HG03175 (cell line): ENCODE data around the gene SLC26A6.

Experiments used
- ATAC-seq: cut with Tn5 transposase; IDR thresholded peaks from one replicate; pipeline ENCODE4 v1.9.1; 2021; ENCODE audit warnings: mild to moderate bottlenecking, moderate library complexity; ENCODE audit not compliant: unreplicated experiment

The SLC26A6 gene, protein sequence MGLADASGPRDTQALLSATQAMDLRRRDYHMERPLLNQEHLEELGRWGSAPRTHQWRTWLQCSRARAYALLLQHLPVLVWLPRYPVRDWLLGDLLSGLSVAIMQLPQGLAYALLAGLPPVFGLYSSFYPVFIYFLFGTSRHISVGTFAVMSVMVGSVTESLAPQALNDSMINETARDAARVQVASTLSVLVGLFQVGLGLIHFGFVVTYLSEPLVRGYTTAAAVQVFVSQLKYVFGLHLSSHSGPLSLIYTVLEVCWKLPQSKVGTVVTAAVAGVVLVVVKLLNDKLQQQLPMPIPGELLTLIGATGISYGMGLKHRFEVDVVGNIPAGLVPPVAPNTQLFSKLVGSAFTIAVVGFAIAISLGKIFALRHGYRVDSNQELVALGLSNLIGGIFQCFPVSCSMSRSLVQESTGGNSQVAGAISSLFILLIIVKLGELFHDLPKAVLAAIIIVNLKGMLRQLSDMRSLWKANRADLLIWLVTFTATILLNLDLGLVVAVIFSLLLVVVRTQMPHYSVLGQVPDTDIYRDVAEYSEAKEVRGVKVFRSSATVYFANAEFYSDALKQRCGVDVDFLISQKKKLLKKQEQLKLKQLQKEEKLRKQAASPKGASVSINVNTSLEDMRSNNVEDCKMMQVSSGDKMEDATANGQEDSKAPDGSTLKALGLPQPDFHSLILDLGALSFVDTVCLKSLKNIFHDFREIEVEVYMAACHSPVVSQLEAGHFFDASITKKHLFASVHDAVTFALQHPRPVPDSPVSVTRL

DNA sequence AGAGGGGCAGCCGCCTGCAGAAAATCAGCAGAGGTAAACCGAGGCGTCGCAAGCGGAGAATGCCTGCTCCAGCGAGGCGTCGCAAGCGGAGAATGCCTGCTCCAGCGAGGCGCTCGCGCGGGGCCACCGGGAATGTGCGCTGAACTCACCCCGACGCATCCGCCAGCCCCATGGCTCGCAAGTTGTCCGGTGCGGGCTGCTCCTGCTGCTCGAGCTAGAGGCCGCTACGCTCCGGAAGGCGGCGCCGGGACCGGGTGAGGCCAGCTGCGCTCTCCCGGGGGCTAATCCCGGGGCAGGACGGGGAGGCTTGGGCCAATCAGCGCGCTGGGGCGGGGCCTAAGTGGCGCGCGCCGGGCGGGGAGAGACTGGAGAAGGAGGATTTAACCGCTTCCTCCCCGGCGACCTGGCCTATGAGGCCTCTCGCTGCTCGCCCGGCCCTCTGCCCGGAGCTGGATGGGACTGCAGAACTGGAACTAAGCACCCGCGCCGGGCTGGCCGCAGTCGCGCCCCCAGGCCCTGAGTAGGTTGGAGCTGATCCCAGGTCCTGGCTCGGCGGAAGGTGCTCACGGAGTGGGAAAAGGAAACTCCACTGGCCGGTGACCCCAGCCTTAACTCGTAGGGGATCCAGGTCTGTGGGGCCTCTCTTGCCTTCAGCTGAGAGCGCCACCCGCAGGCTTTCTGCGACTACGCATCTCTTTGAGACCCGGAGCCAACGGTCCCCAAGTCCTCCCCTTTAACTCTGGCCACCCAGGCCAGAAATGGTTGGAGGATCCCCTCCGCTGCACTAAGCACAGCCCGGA is at the start of gene SLC26A6:
Gene SLC26A6, minus strand, starts transcription at position 240 of the 800 bp plus-strand sequence. Its CDS starts 68 bp downstream, at position 172.
- ATAC-seq, result peak; percentile 90

DNA sequence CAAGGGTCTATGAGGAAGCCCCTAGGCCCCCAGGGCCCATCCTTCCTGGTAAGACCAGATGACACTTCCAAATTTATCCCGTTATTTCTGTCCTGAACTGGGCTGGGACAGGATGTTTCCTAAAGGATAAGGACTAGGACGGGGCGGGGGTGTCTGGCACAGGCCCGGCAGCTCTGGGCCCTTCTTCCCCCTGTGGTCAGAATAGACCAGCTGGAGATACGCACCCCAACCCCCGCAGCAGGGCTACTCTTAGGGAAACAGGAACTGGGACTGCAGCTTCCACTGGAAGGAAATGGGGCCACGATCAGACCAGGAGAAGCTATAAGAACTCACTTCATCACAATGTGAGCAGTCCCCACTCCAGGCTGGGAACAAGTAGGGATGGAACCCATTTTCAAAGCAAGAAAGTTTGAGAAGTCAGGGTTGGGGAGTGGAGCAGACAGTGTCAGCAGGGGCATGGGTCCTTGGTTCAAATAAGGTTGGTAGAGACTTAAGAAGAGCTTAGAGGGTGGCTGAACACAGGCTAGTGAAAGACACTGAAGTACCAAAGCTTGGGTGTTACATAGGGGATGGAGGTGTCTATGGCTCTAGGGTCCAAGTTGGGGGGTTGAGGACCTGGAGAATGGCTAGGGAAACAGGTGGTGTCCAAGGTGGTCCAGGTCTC is 49.4 kb upstream of the SLC26A6 start:
- ATAC-seq, result no peak

DNA sequence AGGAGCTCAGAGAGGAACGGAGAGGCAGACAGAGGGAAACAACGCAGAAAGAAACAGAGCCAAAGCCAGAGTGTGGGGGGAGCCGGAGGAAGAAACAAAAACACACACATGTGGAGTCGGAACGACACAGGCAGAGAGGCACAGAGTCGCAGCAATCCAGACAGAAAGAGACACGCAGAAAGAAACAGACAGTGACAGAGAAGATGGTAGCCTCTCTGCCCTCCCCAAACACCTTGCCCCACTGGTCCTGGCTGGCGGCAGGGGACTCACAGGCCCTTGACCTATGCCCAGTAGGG is 48.7 kb upstream of the SLC26A6 start:
- no peak for ATAC-seq

DNA sequence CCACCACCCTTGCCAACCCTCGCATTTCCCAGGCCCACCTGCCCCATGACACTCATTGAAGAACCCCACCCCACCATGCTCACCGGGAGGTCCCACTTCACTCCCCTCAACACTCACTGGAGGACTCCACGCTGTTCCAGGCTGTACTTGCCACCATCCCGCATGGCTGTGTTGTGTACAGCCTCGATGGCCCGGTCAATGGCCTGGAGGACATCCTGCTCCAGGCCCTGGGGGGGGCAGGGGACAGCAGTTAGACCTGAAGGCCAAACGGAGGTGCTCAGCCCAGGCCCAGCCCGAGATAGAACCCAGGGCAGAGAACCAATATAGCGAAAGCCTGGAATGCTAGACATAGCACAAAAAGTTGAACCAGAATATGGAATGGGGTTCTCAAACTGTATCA is 47.5 kb upstream of the SLC26A6 start:
- no peak for ATAC-seq

DNA sequence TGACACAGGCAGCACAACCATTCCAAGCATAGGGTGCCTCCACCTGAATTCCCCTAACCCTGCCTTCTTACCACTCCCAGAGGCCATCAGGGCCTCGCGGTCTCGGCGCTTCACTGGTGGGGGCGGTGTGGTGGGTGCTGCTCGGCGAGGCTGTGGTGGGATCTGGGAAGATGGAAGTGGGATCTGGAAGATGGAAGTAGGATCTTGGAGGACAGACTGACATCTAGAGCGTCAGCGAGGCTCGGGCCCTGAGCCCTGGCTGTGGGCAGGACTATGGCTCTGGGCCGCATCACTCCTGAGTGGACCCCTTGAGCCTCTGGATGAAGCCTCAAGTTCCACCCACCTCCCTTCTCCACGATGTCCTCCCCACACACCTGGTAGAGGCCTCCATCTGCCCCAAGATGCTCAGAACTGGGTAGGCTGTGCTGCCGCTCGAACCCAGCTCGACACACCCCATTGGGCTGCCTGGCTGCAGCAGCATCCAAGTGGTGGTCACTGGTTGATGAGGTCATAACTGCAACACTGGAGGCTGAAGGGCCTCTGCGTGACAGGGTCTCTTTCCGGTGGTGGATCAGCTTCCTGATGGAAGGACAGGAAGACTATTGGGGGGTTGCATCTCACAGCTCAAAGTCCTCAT is 46.8 kb upstream of the SLC26A6 start:
- no peak for ATAC-seq

DNA sequence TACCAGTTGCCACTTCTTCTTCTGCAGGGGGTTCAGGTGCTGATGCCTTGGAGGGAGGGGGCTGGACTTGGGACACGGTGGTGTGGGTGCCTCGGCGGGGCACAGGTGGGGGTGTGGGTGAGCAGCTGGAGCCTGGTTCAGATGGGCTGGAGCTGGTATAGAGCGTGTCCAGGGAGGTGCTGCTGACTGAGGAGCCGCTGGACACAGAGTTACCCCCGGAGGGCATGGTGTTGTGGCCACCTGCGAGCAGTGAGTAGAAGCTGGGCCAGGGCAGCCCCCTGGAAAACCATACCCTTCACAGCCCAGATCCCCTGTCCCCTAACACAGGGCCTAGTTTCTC is 46.2 kb upstream of the SLC26A6 start:
- ATAC-seq, result no peak

DNA sequence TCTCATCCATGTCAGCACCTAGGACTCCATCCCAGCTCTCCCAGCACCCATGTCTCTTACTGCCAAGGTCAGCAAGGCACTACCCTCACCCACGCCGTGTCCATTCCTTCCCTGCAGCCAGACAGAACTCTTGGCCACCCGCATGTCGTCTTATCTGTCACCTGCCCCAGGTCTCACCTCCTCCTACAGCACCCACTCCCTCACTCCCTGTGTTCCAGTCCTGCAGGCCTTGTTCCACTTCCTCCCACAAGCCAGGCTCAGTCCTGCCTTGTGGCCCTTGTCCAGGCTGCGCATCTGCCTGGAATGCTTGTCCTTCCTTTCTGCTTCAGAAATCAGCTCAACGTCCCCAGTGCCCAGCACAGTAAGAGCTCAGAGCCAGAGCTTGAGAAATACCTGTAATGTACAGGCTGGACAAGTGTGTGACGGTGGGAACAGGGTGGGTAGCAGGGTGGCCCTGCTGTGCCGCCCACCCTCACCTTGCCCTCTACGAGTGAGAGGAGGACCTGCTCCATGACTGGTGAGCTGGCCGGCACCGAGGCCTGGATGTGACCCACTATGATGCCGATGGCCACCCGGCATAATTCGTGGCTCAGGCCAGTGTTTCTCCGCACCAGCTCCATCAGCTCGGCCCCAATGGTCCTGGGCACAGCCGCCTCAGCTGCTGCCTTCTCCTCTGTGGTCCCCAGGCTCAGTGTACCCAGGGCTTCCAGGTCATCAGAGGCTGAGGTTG is 45.7 kb upstream of the SLC26A6 start:
- ATAC-seq, result no peak

DNA sequence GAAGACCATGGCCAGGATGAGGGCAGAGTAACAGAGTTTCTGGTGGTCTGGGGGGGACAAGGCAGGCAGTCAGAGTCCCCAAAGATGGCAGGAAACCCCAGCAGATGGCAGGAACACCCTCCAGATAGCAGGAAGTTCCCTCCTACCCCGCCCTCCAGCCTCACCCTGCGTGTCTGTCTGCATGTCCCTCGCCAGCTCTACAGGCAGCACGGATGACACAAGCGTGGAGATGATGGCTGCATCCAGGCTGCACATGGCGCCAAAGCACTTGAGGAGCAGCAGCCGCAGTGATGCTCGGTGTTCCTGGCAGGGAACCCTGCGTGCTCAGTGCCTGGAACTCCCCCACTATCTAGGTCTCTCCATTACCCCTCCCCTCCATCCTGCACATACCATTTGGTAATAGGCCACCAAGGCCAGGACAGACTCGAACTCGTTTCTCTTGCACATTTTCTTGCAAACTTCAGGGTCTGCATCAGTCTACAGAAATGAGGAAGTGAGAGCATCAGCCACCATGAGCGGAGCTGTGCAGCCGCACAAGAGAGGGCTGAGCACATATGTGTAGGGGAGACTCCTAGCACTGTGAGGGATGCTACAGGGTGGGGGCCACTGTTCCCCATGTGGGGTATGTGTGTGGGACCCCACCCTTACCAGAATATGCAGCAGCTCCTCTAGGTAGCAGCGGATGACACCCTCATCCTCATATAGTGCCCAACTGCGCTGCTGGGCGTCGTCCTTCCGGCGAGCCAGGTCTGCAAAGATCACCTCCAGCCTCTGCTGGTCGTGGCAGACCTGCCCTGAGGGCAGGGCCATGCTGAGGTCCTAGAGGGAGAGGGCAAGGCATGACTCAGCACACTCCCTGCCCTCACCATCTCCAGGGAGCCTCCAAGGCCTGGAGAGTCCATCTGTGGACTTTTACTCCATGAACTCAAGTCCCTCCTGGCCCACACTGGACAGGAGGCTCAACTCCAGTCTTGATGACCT is 44.4 kb upstream of the SLC26A6 start:
- no peak for ATAC-seq

DNA sequence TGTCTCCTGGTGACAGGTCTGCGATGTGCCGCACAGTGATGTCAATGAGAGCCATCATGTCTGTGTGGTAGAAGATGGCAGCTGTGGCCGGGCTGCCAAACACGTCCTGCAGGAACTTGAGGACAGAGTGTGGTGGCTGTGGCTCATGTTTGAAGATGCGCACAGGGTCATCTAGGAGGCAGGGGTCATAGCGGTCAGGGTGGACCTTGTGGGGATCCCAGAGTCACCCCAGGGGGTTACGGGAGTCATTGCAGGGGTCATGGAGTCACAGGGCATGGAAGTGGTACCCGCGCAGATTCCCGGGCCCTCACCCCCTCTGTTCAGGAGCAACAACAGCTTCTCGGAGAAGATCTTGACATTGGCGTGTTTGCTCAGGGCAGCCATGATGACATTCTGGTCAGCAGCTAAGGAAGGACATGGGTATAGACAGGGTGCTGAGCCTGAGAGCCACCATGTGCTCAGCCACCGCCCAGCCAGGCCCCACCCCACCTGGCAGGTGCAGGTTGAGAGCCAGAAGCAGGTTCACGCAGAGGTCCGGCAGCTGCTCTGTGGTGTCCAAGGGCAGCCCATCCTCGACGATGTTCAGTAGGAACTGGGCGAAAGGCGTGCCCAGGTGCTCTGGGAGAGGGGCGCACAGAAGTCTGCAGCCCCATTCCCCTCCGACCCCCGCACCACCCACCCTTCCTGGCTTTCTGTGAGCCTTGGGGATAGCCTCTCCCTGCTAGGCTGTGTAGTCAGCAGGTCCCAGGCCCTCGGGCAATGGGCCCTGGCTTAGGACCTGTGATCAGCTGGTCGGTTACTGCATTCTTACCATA is 43.5 kb upstream of the SLC26A6 start:
- no peak for ATAC-seq

DNA sequence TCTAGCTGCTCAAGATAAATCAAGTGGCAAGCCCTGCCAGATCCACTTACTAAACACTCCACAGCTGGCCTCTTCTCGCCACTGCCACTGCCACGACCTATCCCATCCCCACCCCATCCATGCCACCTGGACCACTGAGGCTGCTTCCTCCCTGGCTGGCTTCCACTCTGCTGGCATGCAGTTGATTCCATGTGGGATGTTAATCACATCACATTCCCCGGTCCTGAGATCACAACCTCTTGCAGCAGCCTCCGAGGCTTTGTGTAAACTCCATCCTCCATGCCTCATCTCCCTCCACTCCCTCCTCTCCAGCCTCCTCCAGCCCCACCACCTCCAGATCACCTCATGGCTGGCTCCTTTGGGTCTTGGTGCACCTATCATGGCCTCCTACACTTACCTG is 42.8 kb upstream of the SLC26A6 start:
- no peak for ATAC-seq

DNA sequence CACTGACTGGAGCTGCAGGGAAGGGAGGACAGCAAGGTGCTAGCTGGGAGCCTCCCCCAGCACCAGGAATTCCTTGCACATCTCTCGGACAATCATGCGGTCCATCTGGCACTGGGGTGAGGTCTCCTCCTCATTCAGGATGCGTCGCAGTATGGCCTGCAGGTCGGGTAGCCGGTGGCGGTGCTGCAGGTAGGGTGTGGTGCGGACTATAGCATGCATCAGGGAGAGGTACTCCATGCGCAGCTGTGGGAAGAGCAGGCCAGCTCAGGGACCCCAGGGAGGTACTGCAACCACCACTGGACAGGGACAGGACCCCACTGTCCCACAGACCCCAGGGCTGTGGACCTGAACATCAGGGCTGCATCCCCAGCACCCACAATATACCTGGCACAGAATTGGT is 39.2 kb upstream of the SLC26A6 start:
- no peak for ATAC-seq

DNA sequence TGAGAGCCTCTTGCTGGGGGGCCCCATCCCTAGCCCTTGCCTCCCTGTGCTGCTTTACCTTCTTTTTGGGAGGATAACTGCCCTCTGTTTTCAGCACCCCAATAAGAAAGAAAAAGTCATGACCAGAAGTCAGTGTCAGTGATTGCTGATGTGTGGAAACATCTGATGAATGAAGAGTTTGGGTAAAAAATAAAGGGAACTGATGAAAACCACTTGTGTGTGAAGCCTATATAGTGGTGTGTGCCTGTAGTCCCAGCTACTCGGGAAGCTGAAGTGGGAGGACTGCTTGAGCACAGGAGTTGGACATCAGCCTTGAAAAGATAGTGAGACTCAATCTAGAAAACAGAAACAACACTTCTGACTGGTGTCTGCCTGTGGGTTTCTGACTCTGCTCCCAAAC is 37.3 kb upstream of the SLC26A6 start:
- no peak for ATAC-seq

DNA sequence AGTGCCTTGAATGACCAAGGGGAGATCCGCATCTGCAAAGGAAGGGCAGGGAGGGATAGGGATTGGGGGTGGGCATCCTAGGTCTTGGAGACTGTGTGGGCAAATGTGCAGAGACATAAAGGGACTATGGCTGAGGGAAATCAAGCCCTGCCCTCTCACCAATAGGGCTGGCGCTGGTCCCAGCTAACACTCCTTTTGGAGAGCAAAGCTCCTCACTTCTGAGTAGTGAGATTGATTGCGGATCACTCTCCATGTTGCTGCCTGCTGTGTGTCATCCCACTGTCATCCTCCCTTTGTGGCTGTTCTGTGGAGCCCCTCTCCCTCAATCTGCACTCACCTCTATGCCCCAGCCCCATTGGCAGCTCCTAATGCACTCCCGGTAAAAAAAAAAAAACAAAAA is 29.7 kb upstream of the SLC26A6 start:
- ATAC-seq, result no peak

DNA sequence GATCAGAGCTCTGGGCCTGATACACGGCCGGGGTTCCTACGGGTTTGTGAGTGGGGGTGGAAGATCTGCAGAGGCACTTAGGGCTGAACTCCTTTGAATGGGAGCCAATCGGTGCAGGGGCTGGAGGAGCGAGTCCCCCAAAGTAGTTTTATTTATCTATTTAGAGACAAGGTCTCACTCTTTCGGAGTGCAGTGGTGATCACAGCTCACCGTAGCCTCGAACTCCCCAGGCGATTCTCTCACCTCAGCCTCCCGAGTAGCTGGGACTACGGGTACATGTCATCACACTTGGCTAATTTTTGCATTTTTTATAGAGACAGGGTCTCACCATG is 29.0 kb upstream of the SLC26A6 start:
- ATAC-seq, result no peak

DNA sequence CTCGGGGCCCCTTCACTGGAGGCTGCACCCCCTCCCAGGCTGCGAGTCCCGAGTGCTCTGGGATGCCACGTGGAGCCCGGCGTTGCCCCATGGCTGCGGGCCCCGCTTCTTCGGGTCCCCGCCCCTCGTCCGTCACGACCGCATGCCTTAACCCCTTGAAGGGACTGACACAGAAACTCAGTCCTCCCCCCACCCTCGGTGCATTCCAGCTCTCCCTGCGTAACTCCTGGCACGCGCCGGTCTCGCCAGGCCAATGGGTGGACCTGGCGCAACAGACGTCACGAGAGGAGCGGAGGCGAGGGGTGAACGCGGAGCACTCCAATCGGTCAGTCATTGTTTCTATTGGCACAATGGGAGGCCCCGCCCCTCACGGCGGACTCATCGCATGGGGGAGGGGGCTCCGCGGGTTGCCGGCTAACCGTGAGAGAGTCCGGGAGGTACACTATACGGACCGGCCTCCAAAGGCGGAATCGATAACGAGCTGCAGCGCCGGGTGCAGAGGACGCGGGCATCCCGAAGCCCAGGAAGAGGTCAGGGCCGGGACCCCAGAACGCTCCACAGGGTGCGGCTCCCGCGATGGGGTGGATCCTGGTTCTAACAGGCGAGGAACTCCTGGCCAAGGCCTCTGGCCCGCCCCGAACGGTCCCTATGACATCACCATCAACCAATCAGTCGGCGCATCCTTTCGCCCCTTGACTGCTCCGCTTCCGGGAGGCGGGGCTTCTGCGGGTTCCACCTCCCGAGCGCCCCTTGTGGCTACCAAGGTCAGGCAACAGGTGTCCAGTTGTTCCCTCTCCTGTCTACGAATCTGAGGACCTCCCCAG is 28.4 kb upstream of the SLC26A6 start:
- peak; percentile 91 for ATAC-seq

DNA sequence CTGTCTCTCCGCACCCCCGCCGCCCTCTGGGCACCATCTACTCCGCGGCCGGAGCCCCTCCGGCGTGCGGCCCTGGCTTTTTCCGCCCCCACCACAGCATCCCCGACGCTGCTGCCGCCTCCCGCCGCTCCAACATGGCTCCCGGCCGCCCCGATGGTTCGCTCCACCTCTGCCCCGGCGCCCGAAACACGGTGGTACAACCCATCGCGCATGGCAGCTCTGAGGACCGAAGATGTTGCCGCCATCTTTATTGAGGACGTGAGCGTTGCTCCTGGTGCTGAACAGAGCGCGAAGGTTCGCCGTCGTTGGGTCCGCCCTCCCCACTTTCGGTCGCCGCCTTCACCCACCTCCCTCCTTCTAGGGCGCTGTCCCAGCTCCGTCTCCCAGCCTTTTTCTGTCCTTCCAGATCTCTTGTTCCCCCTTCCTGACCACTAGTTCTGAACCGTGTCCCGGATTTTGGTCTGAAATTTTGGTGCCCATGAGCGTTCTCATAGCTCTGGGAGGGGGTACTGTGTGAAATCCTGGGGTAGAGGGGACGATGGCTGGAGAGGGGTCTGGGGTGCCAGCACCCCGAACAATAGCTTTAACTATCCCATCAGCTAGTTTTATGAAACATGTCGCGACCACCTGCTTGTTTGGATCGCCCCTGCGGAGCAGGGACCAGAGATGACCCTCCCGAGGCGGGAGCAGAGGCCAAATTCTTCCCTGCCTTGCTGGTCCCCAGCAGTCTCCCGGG is 27.7 kb upstream of the SLC26A6 start, which contains the start of gene CELSR3:
Gene CELSR3, minus strand, starts transcription at position 134 of the 736 bp plus-strand sequence. CDS start 252 bp downstream, outside the sequence.
- no peak for ATAC-seq
